ENCODE measurements around the gene HOXD12. TPM values are rescaled to one million over a fixed set of nuclear protein-coding genes. Genes with fewer than 3 reads are reported as not detected.

The HOXD12 gene
- polyA plus RNA-seq (2012; ENCODE audit: missing spikeins): not detected

- no peak for TF ChIP-seq TAF1 (IDR thresholded peaks at IDR 0.05; ENCODE audit: borderline replicate concordance, low read depth, low read length)
- no peak for TF ChIP-seq POLR2AphosphoS5 (IDR thresholded peaks at IDR 0.05; ENCODE audit: low read depth, low read length)
- TF ChIP-seq POLR2A (IDR thresholded peaks at IDR 0.05; ENCODE audit: low read depth, low read length): no peak
- DNase-seq (ENCODE audit: insufficient read length) (no peak), FAIRE-seq (no peak)
Measured at GRCh38 chr2:176099728-176100546, at the start of gene HOXD12. HOXD12 (plus strand) TSS chr2:176099795; CDS start chr2:176099802, 7 bp downstream.

GRCh38 chr2:176056406-176056805 lies 43.2 kb upstream of the HOXD12 start:
- FAIRE-seq (no peak), DNase-seq (ENCODE audit: insufficient read length) (no peak)
- TF ChIP-seq POLR2AphosphoS5 (IDR thresholded peaks at IDR 0.05; ENCODE audit: low read depth, low read length): no peak
- TF ChIP-seq TAF1 (IDR thresholded peaks at IDR 0.05; ENCODE audit: borderline replicate concordance, low read depth, low read length): no peak
- no peak for TF ChIP-seq POLR2A (IDR thresholded peaks at IDR 0.05; ENCODE audit: low read depth, low read length)

- FAIRE-seq: no peak
- TF ChIP-seq TAF1 (IDR thresholded peaks at IDR 0.05; ENCODE audit: borderline replicate concordance, low read depth, low read length) (no peak), POLR2A (IDR thresholded peaks at IDR 0.05; ENCODE audit: low read depth, low read length) (no peak), POLR2AphosphoS5 (IDR thresholded peaks at IDR 0.05; ENCODE audit: low read depth, low read length) (no peak)
- no peak for DNase-seq (ENCODE audit: insufficient read length)
Measured at GRCh38 chr2:176063958-176064357, 35.6 kb upstream of the HOXD12 start.

- TF ChIP-seq TAF1 (IDR thresholded peaks at IDR 0.05; ENCODE audit: borderline replicate concordance, low read depth, low read length) (no peak), POLR2AphosphoS5 (IDR thresholded peaks at IDR 0.05; ENCODE audit: low read depth, low read length) (no peak), POLR2A (IDR thresholded peaks at IDR 0.05; ENCODE audit: low read depth, low read length) (no peak)
- FAIRE-seq (no peak), DNase-seq (ENCODE audit: insufficient read length) (no peak)
Measured at GRCh38 chr2:176066645-176067588, 32.7 kb upstream of the HOXD12 start.

GRCh38 chr2:176067589-176068418 lies 31.8 kb upstream of the HOXD12 start:
- FAIRE-seq (no peak), DNase-seq (ENCODE audit: insufficient read length) (no peak)
- TF ChIP-seq POLR2A (IDR thresholded peaks at IDR 0.05; ENCODE audit: low read depth, low read length) (no peak), POLR2AphosphoS5 (IDR thresholded peaks at IDR 0.05; ENCODE audit: low read depth, low read length) (no peak), TAF1 (IDR thresholded peaks at IDR 0.05; ENCODE audit: borderline replicate concordance, low read depth, low read length) (no peak)

GRCh38 chr2:176068419-176068832 lies 31.2 kb upstream of the HOXD12 start:
- FAIRE-seq (no peak), DNase-seq (ENCODE audit: insufficient read length) (no peak)

GRCh38 chr2:176071330-176072291 lies 28.0 kb upstream of the HOXD12 start:
- no peak for FAIRE-seq
- TF ChIP-seq POLR2A (IDR thresholded peaks at IDR 0.05; ENCODE audit: low read depth, low read length): no peak
- TF ChIP-seq TAF1 (IDR thresholded peaks at IDR 0.05; ENCODE audit: borderline replicate concordance, low read depth, low read length): no peak
- TF ChIP-seq POLR2AphosphoS5 (IDR thresholded peaks at IDR 0.05; ENCODE audit: low read depth, low read length): no peak
- DNase-seq (ENCODE audit: insufficient read length): no peak

More at GRCh38 chr2:176068419-176068832, 31.2 kb upstream of the HOXD12 start:
- TF ChIP-seq TAF1 (IDR thresholded peaks at IDR 0.05; ENCODE audit: borderline replicate concordance, low read depth, low read length) (no peak), POLR2A (IDR thresholded peaks at IDR 0.05; ENCODE audit: low read depth, low read length) (no peak), POLR2AphosphoS5 (IDR thresholded peaks at IDR 0.05; ENCODE audit: low read depth, low read length) (no peak)

GRCh38 chr2:176072292-176072669 lies 27.3 kb upstream of the HOXD12 start:
- DNase-seq (ENCODE audit: insufficient read length): no peak
- FAIRE-seq: no peak
- TF ChIP-seq TAF1 (IDR thresholded peaks at IDR 0.05; ENCODE audit: borderline replicate concordance, low read depth, low read length) (no peak), POLR2AphosphoS5 (IDR thresholded peaks at IDR 0.05; ENCODE audit: low read depth, low read length) (no peak), POLR2A (IDR thresholded peaks at IDR 0.05; ENCODE audit: low read depth, low read length) (no peak)

GRCh38 chr2:176072951-176073904 lies 26.4 kb upstream of the HOXD12 start:
- no peak for DNase-seq (ENCODE audit: insufficient read length)
- no peak for FAIRE-seq
- TF ChIP-seq TAF1 (IDR thresholded peaks at IDR 0.05; ENCODE audit: borderline replicate concordance, low read depth, low read length) (no peak), POLR2AphosphoS5 (IDR thresholded peaks at IDR 0.05; ENCODE audit: low read depth, low read length) (no peak), POLR2A (IDR thresholded peaks at IDR 0.05; ENCODE audit: low read depth, low read length) (no peak)
